Heart right ventricle (tissue), 16 donors: ENCODE measurements around the gene PEX11G. TPM values are rescaled to one million over a fixed set of nuclear protein-coding genes. Genes with fewer than 3 reads are reported as not detected.

Experiments used
- ATAC-seq, 8 donors: fragments of 200-7000 bp; cut with Tn5 transposase; one replicate each; pipeline ENCODE4 v1.9.1; 2020; ENCODE audit warnings: mild to moderate bottlenecking in 8 of 8, moderate library complexity in 8 of 8, moderate number of reproducible peaks in 1 of 8
- DNase-seq, 2 donors: peaks; one replicate each; pipeline ENCODE4 v3.0.0-alpha.2; 2020
- H3K27ac ChIP-seq, 10 donors: fragments of 200-600 bp; sonication (generic) in 2 of 10; one replicate each; pipeline versions ENCODE4 v1.5.0 to v1.8.0; 2020 to 2022; ENCODE audit warnings: mild to moderate bottlenecking in 3 of 10
- H3K27me3 ChIP-seq, 7 donors: fragments of 200-600 bp; one replicate each; pipeline ENCODE4 v1.8.0; 2021 to 2022; ENCODE audit warnings: mild to moderate bottlenecking in 2 of 7
- H3K36me3 ChIP-seq, 9 donors: fragments of 200-600 bp; sonication (generic) in 1 of 9; one replicate each; pipeline versions ENCODE4 v1.5.0 to v1.8.0; 2020 to 2022; ENCODE audit warnings: mild to moderate bottlenecking in 2 of 9
- H3K4me1 ChIP-seq, 9 donors: fragments of 200-600 bp; sonication (generic) in 1 of 9; one replicate each; pipeline versions ENCODE4 v1.5.0 to v1.8.0; 2020 to 2022; ENCODE audit warnings: mild to moderate bottlenecking in 4 of 9
- H3K4me3 ChIP-seq, 10 donors: fragments of 200-600 bp; sonication (generic) in 2 of 10; one replicate each; pipeline versions ENCODE4 v1.5.0 to v1.8.0; 2020 to 2022; ENCODE audit warnings: mild to moderate bottlenecking in 7 of 10, moderate library complexity in 2 of 10
- H3K9me3 ChIP-seq, 11 donors: fragments of 200-600 bp in 10 of 11; sonication (generic) in 2 of 11; one replicate each; pipeline versions ENCODE4 v1.5.0 to v1.8.0; 2013 to 2022; ENCODE audit warnings: mild to moderate bottlenecking in 2 of 11, control low read depth in 1 of 11, moderate library complexity in 1 of 11
- WGBS, 2 donors: extraction: QIAGEN DNeasy Blood & Tissue Kit; methylation state at CpG; one replicate each; pipeline ENCODE4 v1.1.7; 2013; ENCODE audit warnings: inconsistent platforms in 1 of 2; 5-methylcytosine and 5-hydroxymethylcytosine counted together
- intact Hi-C, 10 donors: fragments of 100-400 bp; cut with DNase I; formaldehyde crosslinking; loops; one replicate each; pipeline versions ENCODE4 v1.11.1 to v1.14.2; 2022
- polyA plus RNA-seq, 2 donors: library from polyadenylated mRNA; stranded (reverse); fragments of 200-250 nt; gene quantifications; one replicate each; pipeline ENCODE4 v1.2.3, GENCODE V29; 2013
- total RNA-seq, 10 donors: library from RNA; stranded (reverse); fragmentation: NEBNext Ultra II Directional in 3 of 10; extraction: Animal tissue kit (Norgen Biotek cat#: 25700) in 3 of 10; gene quantifications; one replicate each; pipeline versions ENCODE4 v1.2.1 to v1.2.4, GENCODE V29; 2021 to 2023
- TF ChIP-seq, protein P1 (sequence below), 9 donors: fragments of 200-600 bp; sonication (generic) in 2 of 9; IDR thresholded peaks; one replicate each; pipeline versions ENCODE4 v1.5.0 to v1.8.0; 2021 to 2022; ENCODE audit warnings: antibody characterized with exemption in 9 of 9, mild to moderate bottlenecking in 5 of 9, moderate library complexity in 1 of 9
- donor health status: Arrhythmogenic right ventricular cardiomyopathy.
- donor health status: ischemic (EF 13 %, LVEDD 7.1; RV severe dilation, severe dysfunction).
- donor health status: healthy with polysubstance abuse.
- donor health status: DM: no; HTN: yes; CAD: no.
- donor health status: DM: no; HTN: no; CAD: no.
- donor health status: ischemic (EF 25% LVEDD 6.9; RV normal size, moderate dysfunction).
- donor health status: ischemic (EF 25% LVEDD 5.7; RV mildly dilated, moderate dysfunction).
- donor health status: healthy.
- donor health status: DM: yes; HTN: yes; CAD: no.
- donor health status: Ischemic cardiomyopathy.
- donor health status: ischemic (EF 35%, LVEDD 5.7; RV mildly dilated, moderate dysfunction).
- donor health status: nonischemic (EF 11% LVEDD 7.7; RV severe dilation, severe dysfunction).
- donor health status: DM: yes; HTN: yes; CAD: no.
- donor health status: PGD.
- donor health status: ischemic (EF 29% LVEDD 5.4; RV normal size, mild dysfunction).
- donor health status: nonischemic (EF 23%, LVEDD 6.1; RV moderate dilation, normal function).

PEX11G gene
- total and polyA plus RNA-seq, 12 donors: 0.95 to 3.9 (median 1.9) TPM

DNA sequence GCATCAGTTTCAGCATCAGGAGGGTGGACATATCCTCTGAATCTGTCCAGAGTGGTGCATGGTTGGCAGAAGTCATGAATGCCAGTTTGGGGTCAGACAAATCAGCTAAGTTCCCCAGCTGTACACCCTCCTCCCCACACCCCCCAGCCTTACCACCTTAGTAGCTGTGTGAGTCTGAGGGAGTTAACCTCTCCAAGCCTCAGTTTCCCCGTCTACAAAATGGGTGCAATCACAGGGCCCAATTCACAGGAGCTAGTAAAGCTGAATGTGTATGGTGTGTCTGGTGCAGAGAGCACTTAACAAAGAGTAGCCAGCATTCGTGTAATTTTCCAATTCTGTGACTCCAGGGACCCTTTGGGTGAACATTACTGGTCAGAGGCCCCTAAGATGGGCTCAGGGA is 13.7 kb upstream of the PEX11G start:
- Histone ChIP-seq H3K4me3 (no peak overlapping the region), H3K4me1 (peaks cover 3 to 24% (median 16%) of the 10 kb centered on the region in 9 donors), H3K27me3 (peaks cover 0 to 65% (median 56%) of the 10 kb centered on the region in 7 donors), H3K9me3 (no peaks in the 10 kb centered on the region), H3K27ac (no peak overlapping the region), H3K36me3 (no peaks in the 10 kb centered on the region)
- TF ChIP-seq, protein P1, sequence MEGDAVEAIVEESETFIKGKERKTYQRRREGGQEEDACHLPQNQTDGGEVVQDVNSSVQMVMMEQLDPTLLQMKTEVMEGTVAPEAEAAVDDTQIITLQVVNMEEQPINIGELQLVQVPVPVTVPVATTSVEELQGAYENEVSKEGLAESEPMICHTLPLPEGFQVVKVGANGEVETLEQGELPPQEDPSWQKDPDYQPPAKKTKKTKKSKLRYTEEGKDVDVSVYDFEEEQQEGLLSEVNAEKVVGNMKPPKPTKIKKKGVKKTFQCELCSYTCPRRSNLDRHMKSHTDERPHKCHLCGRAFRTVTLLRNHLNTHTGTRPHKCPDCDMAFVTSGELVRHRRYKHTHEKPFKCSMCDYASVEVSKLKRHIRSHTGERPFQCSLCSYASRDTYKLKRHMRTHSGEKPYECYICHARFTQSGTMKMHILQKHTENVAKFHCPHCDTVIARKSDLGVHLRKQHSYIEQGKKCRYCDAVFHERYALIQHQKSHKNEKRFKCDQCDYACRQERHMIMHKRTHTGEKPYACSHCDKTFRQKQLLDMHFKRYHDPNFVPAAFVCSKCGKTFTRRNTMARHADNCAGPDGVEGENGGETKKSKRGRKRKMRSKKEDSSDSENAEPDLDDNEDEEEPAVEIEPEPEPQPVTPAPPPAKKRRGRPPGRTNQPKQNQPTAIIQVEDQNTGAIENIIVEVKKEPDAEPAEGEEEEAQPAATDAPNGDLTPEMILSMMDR (IDR thresholded peaks at IDR 0.05): no peak
- ATAC-seq: no peak
- WGBS, 2 donors: 37 to 70% methylated on average over 2 of the region's 2 CpGs
- no peak for DNase-seq
- intact Hi-C loops: no loop called here

DNA sequence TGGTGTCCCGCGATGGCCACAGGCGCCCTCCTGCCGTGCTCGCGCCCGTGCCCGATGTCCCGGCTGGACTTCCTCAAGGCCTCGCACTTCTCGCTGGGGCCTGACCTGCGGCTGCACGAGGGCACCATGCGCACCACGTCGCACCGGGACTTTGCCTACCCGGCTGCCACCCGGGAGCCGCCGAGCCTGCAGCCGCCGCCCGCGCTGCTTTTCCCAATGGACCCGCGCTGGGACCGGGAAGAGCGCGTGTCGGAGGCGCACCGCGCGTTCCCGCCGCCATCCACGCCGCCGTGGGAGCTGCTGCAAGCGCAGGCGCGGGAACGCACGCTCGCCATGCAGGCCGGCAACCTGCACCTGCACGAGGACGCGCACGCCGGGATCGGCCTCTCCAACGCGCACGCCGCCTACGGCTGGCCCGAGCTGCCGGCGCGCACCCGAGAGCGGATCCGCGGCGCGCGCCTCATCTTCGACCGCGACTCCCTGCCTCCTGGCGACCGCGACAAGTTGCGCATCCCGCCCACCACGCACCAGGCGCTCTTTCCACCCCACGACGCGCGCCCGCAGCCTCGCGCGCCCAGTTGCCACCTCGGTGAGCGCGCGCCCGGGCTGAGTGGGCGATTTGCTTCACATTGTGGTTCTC is 12.1 kb upstream of the PEX11G start:
- 1 to 2% methylated on average over 89 to 93 of the region's 93 CpGs for WGBS, 2 donors
- Histone ChIP-seq H3K4me1 (peaks cover 3 to 18% (median 16%) of the 10 kb centered on the region in 9 donors), H3K27ac (no peak overlapping the region), H3K9me3 (no peaks in the 10 kb centered on the region), H3K27me3 (peaks cover 0 to 65% (median 55%) of the 10 kb centered on the region in 7 donors), H3K4me3 (peak overlapping the region; percentile 25 to 56 (median 46)), H3K36me3 (no peaks in the 10 kb centered on the region)
- intact Hi-C loops: no loop called here
- ATAC-seq (peak in 6 of 8 donors; percentile 42 to 74 (median 62)), DNase-seq (no peak)
- TF ChIP-seq, protein P1 (IDR thresholded peaks at IDR 0.05): peak in 1 of 9 donors; percentile 8

DNA sequence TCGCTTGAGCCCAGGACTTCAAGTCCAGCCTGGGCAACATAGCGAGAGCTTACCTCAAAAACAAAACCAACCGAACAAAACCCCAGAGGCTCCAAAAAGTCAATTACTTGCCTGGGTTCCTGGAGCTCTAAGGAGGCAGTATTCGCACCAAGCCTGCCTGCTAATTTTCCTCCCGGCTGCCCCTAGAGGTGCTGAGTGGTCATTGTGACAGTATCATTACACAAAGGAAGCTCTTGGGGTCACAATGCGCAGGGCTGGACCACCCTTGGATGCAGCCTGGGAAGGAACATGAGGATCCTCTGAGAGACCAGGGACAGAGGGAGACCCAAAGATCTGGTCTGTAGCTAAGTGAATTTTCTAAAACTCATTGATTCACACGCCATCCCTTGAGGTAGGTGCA is 8.5 kb upstream of the PEX11G start:
- Histone ChIP-seq H3K4me1 (peaks cover 0 to 31% (median 17%) of the 10 kb centered on the region in 9 donors), H3K36me3 (no peaks in the 10 kb centered on the region), H3K27me3 (peaks cover 0 to 28% (median 22%) of the 10 kb centered on the region in 7 donors), H3K4me3 (no peak overlapping the region), H3K9me3 (no peaks in the 10 kb centered on the region), H3K27ac (no peak overlapping the region)
- intact Hi-C loops: no loop called here
- 50 to 54% methylated on average over 7 of the region's 7 CpGs for WGBS, 2 donors
- DNase-seq (no peak), ATAC-seq (peak in 1 of 8 donors; percentile 32)
- TF ChIP-seq, protein P1 (IDR thresholded peaks at IDR 0.05): peak in 6 of 9 donors; percentile 8 to 35 (median 24)

- H3K4me3 ChIP-seq: no peak overlapping the region
- H3K36me3 ChIP-seq: no peaks in the 10 kb centered on the region
- peak; percentile 38 to 58 for DNase-seq
- peak; percentile 50 to 86 (median 72) for ATAC-seq
- TF ChIP-seq, protein P1 (IDR thresholded peaks at IDR 0.05): peak in 4 of 9 donors; percentile 7 to 17 (median 10)
- intact Hi-C loops: loop anchor here in 2 of 10 donors (1.0 to 2.0 kb wide), 2 partner anchors 16 to 20 kb away; no protein-coding TSS in a partner anchor
- H3K9me3 ChIP-seq: no peaks in the 10 kb centered on the region
- peaks cover 0 to 3% (median 0%) of the 10 kb centered on the region in 7 donors for H3K27me3 ChIP-seq
- H3K27ac ChIP-seq: peak overlapping the region; percentile 50 to 78 (median 69)
- peaks cover 0 to 42% (median 11%) of the 10 kb centered on the region in 9 donors for H3K4me1 ChIP-seq
- WGBS, 2 donors: 34 to 50% methylated on average over 13 of the region's 13 CpGs
Observed at GRCh38 chr19:7494416-7495098, 5.7 kb upstream of the PEX11G start.
